H9 (cell line): Measurements from ENCODE around the gene TSACC. TPM values are rescaled to one million over a fixed set of nuclear protein-coding genes. Genes with fewer than 3 reads are reported as not detected.

Source experiments
- DNase-seq: peaks from one replicate; pipeline ENCODE4 v3.0.0-alpha.2; 2017
- H2AFZ ChIP-seq: one replicate; pipeline ENCODE4 v1.6.1; 2013; ENCODE audit warnings: mild to moderate bottlenecking, low read length, control low read depth, moderate library complexity
- H2AK5ac ChIP-seq: 2 replicates; pipeline ENCODE4 v1.6.1; 2013; ENCODE audit warnings: low read length, control low read depth, mixed read lengths; ENCODE audit not compliant: insufficient read length
- H2BK120ac ChIP-seq: one replicate; pipeline ENCODE4 v1.6.1; 2013; ENCODE audit warnings: low read depth, mild to moderate bottlenecking, low read length, control low read depth, inconsistent platforms; ENCODE audit not compliant: poor library complexity, severe bottlenecking
- H2BK12ac ChIP-seq: 2 replicates; pipeline ENCODE4 v1.6.1; 2013; ENCODE audit warnings: low read length, control low read depth, mixed read lengths, low read depth; ENCODE audit not compliant: insufficient read length
- H2BK15ac ChIP-seq: 2 replicates; pipeline ENCODE4 v1.6.1; 2013; ENCODE audit warnings: low read depth, low read length, control low read depth
- H2BK20ac ChIP-seq: one replicate; pipeline ENCODE4 v1.6.1; 2013; ENCODE audit warnings: low read depth, mild to moderate bottlenecking, low read length, control low read depth, inconsistent platforms; ENCODE audit not compliant: poor library complexity, severe bottlenecking
- H2BK5ac ChIP-seq: 2 replicates; pipeline ENCODE4 v1.6.1; 2013; ENCODE audit warnings: low read length, control low read depth, mixed read lengths; ENCODE audit not compliant: insufficient read length
- H3K14ac ChIP-seq: 2 replicates; pipeline ENCODE4 v1.6.1; 2013; ENCODE audit warnings: low read length, control low read depth; ENCODE audit not compliant: insufficient read depth
- H3K18ac ChIP-seq: 2 replicates; pipeline ENCODE4 v1.6.1; 2013; ENCODE audit warnings: low read depth, mild to moderate bottlenecking, mixed read lengths, low read length, control low read depth; ENCODE audit not compliant: insufficient read length
- H3K23ac ChIP-seq: 2 replicates; pipeline ENCODE4 v1.6.1; 2013; ENCODE audit warnings: low read length, control low read depth, mixed read lengths, low read depth; ENCODE audit not compliant: insufficient read length
- H3K23me2 ChIP-seq: 2 replicates; pipeline ENCODE4 v1.6.1; 2013; ENCODE audit warnings: low read depth, mild to moderate bottlenecking, mixed read lengths, low read length, control low read depth; ENCODE audit not compliant: insufficient read length, poor library complexity, severe bottlenecking
- H3K27ac ChIP-seq: 2 replicates; pipeline ENCODE4 v1.5.1; 2013; ENCODE audit warnings: low read length, control low read depth, mixed read lengths, low read depth; ENCODE audit not compliant: insufficient read length
- H3K27me3 ChIP-seq: 2 replicates; pipeline ENCODE4 v1.6.1; 2013; ENCODE audit warnings: low read length, control low read depth, inconsistent platforms; ENCODE audit not compliant: insufficient read depth
- H3K4ac ChIP-seq: 2 replicates; pipeline ENCODE4 v1.6.1; 2013; ENCODE audit warnings: low read depth, mild to moderate bottlenecking, control low read depth, inconsistent platforms, low read length, moderate library complexity
- H3K4me1 ChIP-seq: 2 replicates; pipeline ENCODE4 v1.6.1; 2013; ENCODE audit warnings: low read length, control low read depth, inconsistent platforms; ENCODE audit not compliant: insufficient read depth
- H3K4me2 ChIP-seq: 2 replicates; pipeline ENCODE4 v1.6.1; 2013; ENCODE audit warnings: low read length, control low read depth, mixed read lengths; ENCODE audit not compliant: insufficient read length, insufficient read depth
- H3K56ac ChIP-seq: 2 replicates; pipeline ENCODE4 v1.6.1; 2013; ENCODE audit warnings: low read depth, mild to moderate bottlenecking, mixed read lengths, low read length, control low read depth; ENCODE audit not compliant: insufficient read length
- H3K79me1 ChIP-seq: 2 replicates; pipeline ENCODE4 v1.6.1; 2013; ENCODE audit warnings: low read depth, mild to moderate bottlenecking, moderate library complexity, low read length, control low read depth, inconsistent platforms; ENCODE audit not compliant: insufficient read depth, poor library complexity, severe bottlenecking
- H3K79me2 ChIP-seq: 2 replicates; pipeline ENCODE4 v1.6.1; 2013; ENCODE audit warnings: low read length, control low read depth, inconsistent platforms; ENCODE audit not compliant: insufficient read depth
- H3K9ac ChIP-seq: 2 replicates; pipeline ENCODE4 v1.6.1; 2013; ENCODE audit warnings: low read length, control low read depth, mixed read lengths; ENCODE audit not compliant: insufficient read length; ENCODE audit errors: extremely low read depth
- H3K9me3 ChIP-seq: one replicate; pipeline ENCODE4 v1.6.1; 2013; ENCODE audit warnings: low read depth, low read length, inconsistent platforms; ENCODE audit not compliant: control insufficient read depth
- H3T11ph ChIP-seq: one replicate; pipeline ENCODE4 v1.6.1; 2013; ENCODE audit warnings: mild to moderate bottlenecking, low read length, control low read depth, inconsistent platforms
- H4K20me1 ChIP-seq: one replicate; pipeline ENCODE4 v1.6.1; 2013; ENCODE audit not compliant: control insufficient read depth, insufficient read length, insufficient read depth
- H4K5ac ChIP-seq: 2 replicates; pipeline ENCODE4 v1.6.1; 2013; ENCODE audit warnings: low read depth, mild to moderate bottlenecking, mixed read lengths, low read length, control low read depth; ENCODE audit not compliant: insufficient read length
- H4K8ac ChIP-seq: replicated peaks from 2 replicates; pipeline ENCODE4 v1.6.1; 2013; ENCODE audit warnings: low read length, control low read depth, mixed read lengths, low read depth; ENCODE audit not compliant: insufficient read length
- H4K91ac ChIP-seq: 2 replicates; pipeline ENCODE4 v1.6.1; 2013; ENCODE audit warnings: low read depth, mild to moderate bottlenecking, moderate library complexity, mixed read lengths, low read length, control low read depth; ENCODE audit not compliant: insufficient read length
- H3K27ac Mint-ChIP-seq, 3 experiments: 2 replicates in 2 of 3; 3 replicates in 1 of 3; pipeline ENCODE4 v1.8.0; 2020 to 2021; ENCODE audit warnings: mixed read lengths in 3 of 3, mild to moderate bottlenecking in 1 of 3, moderate library complexity in 1 of 3
- H3K27me3 Mint-ChIP-seq: 2 replicates; pipeline ENCODE4 v1.8.0; 2021; ENCODE audit warnings: low read depth, mild to moderate bottlenecking, moderate library complexity, mixed read lengths
- H3K36me3 Mint-ChIP-seq, 3 experiments: 2 replicates in 2 of 3; 3 replicates in 1 of 3; pipeline ENCODE4 v1.8.0; 2020 to 2021; ENCODE audit warnings: low read depth in 3 of 3, mixed read lengths in 3 of 3; ENCODE audit not compliant: insufficient read depth in 1 of 3
- H3K4me1 Mint-ChIP-seq, 2 experiments: 2 replicates each; pipeline ENCODE4 v1.8.0; 2020; ENCODE audit warnings: mixed read lengths in 2 of 2
- H3K4me3 Mint-ChIP-seq, 2 experiments: 2 replicates in 1 of 2; 3 replicates in 1 of 2; pipeline ENCODE4 v1.8.0; 2020 to 2021; ENCODE audit warnings: mild to moderate bottlenecking in 2 of 2, mixed read lengths in 2 of 2, moderate library complexity in 1 of 2
- H3K9me3 Mint-ChIP-seq, 2 experiments: 2 replicates in 1 of 2; 3 replicates in 1 of 2; pipeline ENCODE4 v1.8.0; 2020; ENCODE audit warnings: mild to moderate bottlenecking in 2 of 2, mixed read lengths in 2 of 2, moderate library complexity in 1 of 2
- CTCF ChIP-seq: fragments of 200-600 bp; sonication (generic); conservative IDR thresholded peaks from 3 replicates; pipeline ENCODE4 v1.8.0; 2021; ENCODE audit warnings: antibody characterized with exemption, mild to moderate bottlenecking
- total RNA-seq: library from RNA; stranded (reverse); gene quantifications from 2 replicates; pipeline ENCODE4 v1.2.1, GENCODE V29; 2021

Gene TSACC
- total RNA-seq, 1 experiment from 2014 or later = 2.3 TPM

GRCh38 chr1:156289857-156290256 is 48.5 kb upstream of the TSACC start:
- peaks cover 2% of the 10 kb centered on the region for H3K23me2 ChIP-seq
- Mint-ChIP-seq H3K4me1 (peaks cover 6 to 11% of the 10 kb centered on the region in 2 experiments), H3K4me3 (no peak overlapping the region)

More at GRCh38 chr1:156289857-156290256, 48.5 kb upstream of the TSACC start:
- Histone ChIP-seq H3K4me2 (no peak overlapping the region), H4K5ac (no peak overlapping the region), H3K18ac (no peak overlapping the region), H3K4ac (no peak overlapping the region), H2BK5ac (no peak overlapping the region), H2AFZ (no peak overlapping the region), H3K14ac (no peak overlapping the region), H3K27ac (no peak overlapping the region), H3K4me1 (no peaks in the 10 kb centered on the region; the same call in 1 of the 2 replicates), H3K79me2 (no peaks in the 10 kb centered on the region), H4K20me1 (no peaks in the 10 kb centered on the region), H3K23ac (no peak overlapping the region), H3K9me3 (no peaks in the 10 kb centered on the region), H3K9ac (no peak overlapping the region), H2BK15ac (no peak overlapping the region), H3K56ac (no peak overlapping the region), H2BK12ac (no peak overlapping the region), H3T11ph (no peak overlapping the region), H2BK120ac (no peak overlapping the region), H3K27me3 (no peaks in the 10 kb centered on the region; the same call in 1 of the 2 replicates), H2AK5ac (no peak overlapping the region), H4K91ac (no peak overlapping the region), H3K79me1 (no peaks in the 10 kb centered on the region), H2BK20ac (no peak overlapping the region), H4K8ac (no peak overlapping the region)
- H3K27ac Mint-ChIP-seq = no peak overlapping the region
- DNase-seq = no peak
- H3K36me3 Mint-ChIP-seq = peaks cover 4 to 15% (median 8%) of the 10 kb centered on the region in 3 experiments; a peak in 5 of 7 replicates
- H3K27me3 Mint-ChIP-seq = no peaks in the 10 kb centered on the region
- no peak for TF ChIP-seq CTCF
- H3K9me3 Mint-ChIP-seq = no peaks in the 10 kb centered on the region
